Inflammatory macrophage (primary cell): ENCODE data around the gene CLMN.
"Not testable (repeated sequence)": the region's sequence is repeated elsewhere in the genome, so short reads cannot be mapped to it uniquely, and the experiment has no call there.

Experiments used
- DNase-seq, 2 donors: peaks; one replicate each; pipeline ENCODE4 v3.0.0-alpha.2; 2020 to 2022

CLMN gene

DNA sequence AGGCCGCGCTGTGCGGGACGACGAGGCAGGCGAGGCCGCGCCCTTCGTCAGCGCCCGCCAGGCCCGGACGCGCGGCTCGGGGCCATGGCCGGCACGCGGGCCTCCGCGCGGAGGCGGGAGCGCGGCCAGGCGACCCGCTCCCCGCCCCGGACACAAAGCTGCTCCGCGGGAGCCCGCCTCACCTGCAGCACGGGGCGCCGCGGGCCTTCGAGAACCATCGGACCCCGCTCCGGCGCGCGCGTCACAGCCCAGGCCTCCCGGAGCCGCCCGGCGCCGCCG lies 162.7 kb downstream of the CLMN start:
- peak in 1 of 2 donors; percentile 40 for DNase-seq

DNA sequence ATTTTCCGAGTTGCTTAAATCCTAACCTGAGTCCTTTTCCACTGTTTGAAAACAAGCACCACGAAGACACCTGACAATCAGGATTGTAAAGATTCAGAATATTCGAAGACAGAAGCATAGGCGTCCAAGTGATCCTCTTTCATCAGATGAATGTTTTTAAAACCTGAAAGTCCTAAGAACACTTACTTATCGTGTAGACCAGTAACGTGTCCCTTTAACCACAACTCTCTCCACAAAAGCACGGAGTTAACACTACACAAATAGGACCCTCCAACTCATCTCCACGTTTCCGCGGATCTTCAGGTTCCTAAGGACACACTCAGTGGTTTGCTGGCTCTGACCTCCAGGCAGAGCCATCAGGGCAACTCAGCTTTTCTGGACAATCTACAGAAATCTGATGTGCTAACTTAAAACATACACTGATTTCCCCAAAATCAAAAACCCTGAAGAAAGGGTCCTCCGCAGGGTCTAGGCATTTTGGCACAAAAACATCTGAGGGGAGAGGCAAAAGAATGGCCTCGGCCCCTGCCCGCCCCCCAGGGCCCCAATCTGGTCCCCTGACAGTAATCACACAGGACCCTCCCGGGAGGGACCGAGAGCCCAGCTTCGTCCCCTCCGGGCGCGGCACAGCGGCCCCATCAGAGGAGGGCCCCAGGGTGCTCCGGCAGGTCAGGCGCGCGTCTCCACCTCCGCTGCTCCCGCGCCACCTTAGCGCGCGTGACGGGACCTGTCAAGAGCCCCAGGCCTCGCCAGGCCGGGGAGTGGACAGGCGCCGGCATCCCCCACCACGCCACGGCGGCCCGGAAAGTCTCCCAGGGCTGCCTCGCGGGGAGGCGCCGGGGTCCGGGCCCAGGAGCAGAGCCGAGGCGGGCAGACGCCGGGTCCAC lies 163.3 kb downstream of the CLMN start:
- peak in 1 of 2 donors; percentile 31 for DNase-seq

GRCh38 chr14:95155045-95155444 lies 164.7 kb downstream of the CLMN start:
- DNase-seq, result no peak

DNA sequence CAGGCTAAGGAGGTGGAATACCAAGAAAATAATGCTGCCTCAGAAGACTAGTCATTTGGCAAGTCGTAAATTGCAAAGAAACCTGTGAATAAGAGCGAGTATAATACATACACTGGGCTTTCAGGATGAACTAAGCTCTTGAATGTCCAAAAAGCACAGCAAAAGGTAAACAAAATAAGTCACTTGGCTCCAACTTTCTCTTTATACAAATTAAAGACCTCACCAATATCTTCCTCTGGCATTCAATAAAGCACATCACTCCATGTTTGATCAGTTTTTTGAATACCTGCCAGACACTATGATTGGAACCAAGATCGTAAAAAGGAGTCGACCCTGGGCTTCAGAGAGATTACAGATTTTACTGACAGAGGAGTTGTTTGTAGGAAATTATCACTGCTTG lies 165.8 kb downstream of the CLMN start:
- DNase-seq, result no peak

GRCh38 chr14:95151561-95151960 lies 168.1 kb downstream of the CLMN start:
- no peak for DNase-seq

DNA sequence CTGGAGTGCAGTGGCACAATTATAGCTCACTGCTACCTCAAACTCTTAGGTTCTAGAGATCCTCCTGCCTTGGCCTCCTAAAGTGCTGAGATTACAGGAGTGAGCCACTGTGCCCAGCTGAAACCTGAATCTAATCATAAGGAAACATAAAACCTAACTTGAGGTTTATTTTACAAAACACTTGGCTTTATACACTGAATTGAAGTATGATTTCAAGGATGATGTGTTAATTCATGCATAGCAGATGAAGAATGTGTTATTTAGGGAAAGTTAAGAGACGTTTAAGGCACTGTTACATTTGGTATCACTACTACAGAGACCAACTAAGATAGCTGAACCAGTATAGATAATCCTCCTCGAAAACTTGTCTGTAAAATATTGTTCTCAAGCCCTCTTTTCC lies 168.8 kb downstream of the CLMN start:
- DNase-seq, result no peak

- no peak for DNase-seq
These were observed 170.3 kb downstream of the CLMN start for GRCh38 chr14:95149441-95149840.

- no peak for DNase-seq
These were observed 172.1 kb downstream of the CLMN start for GRCh38 chr14:95147597-95147996.

DNA sequence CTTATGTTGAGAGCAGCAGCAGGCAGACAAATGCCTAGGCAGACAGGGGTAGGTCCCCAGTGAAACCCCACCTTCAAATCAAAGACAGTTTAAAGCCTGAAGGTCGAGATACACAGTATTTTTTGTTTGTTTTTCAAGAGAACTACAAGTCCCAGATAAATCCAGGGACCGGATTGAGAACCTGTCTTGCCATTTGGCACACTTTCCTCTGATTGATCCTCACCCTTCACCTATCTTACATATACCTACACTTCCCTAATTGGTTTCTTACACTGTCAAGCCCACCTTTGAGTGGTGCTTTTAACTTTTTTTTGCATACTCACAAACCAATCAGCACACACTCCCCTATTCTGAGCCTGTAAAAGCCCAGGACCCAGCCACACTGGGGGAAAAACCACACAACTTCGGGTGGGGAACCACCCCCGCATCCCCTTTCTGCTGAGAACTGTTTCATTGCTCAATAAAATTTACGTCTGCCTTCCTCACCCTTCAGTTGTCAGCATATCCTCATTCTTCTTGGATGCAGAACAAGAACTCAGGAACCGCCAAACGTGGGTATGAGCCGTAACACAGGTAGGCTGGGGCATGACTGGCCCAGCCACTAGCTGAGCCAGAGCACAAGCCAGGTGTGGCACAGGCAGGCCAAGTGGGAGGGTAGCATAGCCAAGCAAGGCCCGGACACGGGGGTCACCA lies 173.5 kb downstream of the CLMN start:
- peak; percentile 47 to 53 for DNase-seq

GRCh38 chr14:95144849-95145248 lies 174.9 kb downstream of the CLMN start:
- DNase-seq, result no peak

DNA sequence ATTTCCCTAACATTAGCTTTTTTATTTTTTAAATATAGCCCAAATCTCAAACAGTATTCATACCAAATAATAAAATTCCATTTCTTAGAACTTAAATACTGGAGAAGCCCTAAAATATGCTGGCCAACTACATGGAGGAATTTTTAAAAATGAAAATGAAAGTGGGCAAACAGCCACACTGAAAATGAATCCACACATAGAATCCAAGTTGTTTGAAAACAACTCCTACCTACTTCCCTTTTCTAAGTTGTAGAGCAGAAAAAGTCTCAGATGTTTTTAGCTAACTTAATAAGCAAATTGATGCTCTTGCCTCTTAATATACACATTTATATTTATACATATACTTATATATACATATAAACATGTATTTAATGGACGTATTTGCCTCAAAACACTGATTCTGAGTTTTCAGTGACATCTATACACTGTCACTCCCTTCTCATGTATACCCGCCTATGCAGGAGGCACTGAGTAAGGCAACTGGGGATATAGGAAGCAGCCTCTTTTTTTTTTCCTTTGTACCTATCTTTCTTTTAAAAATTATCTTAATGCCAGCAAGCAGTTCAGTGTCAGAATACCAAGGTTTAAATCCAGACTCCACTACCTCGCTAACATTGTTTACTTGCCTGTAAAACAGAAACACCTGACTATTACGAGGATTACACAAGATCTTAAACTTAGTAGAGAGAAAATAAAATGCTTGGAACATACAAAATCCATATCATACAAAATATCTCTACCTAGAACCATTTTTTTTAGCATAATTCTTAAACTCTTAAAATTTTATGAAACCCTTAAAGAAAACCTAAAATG lies 175.7 kb downstream of the CLMN start:
- peak; percentile 13 to 47 for DNase-seq

DNA sequence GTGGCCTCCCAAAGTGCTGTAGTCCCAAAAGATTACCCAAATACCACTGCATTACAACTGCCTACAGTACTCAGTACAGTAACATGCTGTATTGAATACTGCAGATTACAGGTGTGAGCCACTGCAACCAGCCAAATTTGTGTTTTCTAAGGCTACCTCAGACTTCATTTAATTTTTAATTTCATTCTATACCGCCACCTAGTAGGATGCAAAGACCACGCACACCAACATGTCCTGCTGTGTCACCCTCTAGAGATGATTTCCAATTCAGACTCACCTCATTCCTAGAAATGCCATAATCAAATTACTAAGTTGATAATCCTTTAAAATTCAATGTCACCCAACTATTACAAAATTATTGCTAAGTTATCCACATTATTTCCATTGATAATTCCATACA lies 177.5 kb downstream of the CLMN start:
- no peak for DNase-seq

- DNase-seq, result no peak
These were observed 178.0 kb downstream of the CLMN start for GRCh38 chr14:95141684-95142083.

DNA sequence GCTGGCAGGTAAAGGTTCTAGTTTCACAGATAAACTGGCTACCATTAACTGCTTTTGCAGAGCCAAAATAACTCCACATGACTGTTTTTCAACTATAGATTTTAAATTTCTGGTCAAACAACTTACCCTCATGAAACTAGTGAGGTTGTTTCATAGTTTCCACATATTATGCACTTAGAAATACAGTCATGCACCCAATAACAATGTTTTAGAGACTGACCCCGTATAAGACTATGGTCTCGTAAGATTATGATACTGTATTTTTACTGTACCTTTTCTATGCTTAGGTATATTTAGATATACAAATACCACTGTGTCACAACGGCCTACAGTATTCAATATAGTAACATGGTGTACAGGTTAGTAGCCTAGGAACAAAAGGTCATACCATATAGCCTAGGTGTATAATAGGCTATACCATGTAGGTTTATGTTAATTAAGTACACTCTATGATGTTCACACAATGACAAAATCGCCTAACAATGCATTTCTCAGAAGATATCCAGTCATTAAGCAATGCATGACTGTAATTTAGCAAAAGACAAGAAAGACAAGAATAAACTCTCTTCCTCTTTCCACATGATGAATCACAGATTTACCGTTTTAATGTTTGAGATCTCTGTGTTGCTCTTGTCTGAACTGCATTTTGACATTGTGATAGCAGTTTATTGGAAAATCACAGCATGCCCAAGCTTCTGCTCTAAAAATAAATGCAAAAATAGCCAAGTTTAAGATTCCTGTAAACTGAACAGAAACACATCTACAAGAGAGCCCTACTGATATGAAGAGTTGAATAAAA lies 179.4 kb downstream of the CLMN start:
- DNase-seq, result peak; percentile 42 to 90

DNA sequence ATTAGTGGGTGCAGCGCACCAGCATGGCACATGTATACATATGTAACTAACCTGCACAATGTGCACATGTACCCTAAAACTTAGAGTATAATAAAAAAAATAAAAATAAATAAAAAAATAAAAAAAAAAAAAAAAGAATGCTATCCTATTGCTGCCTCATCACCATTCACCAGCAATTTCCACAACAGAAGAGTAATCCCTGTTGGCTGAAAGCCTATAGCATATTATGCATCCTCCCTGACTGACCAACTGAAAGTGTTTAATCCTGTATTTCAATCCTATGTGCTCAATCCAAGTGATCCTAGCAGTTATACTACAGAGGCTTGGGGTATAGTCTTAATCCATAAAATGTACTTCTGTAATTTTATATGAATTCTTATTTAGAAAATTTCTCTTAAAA lies 180.8 kb downstream of the CLMN start:
- no peak for DNase-seq

GRCh38 chr14:95138455-95138854 lies 181.3 kb downstream of the CLMN start:
- DNase-seq, result not testable (repeated sequence)

DNA sequence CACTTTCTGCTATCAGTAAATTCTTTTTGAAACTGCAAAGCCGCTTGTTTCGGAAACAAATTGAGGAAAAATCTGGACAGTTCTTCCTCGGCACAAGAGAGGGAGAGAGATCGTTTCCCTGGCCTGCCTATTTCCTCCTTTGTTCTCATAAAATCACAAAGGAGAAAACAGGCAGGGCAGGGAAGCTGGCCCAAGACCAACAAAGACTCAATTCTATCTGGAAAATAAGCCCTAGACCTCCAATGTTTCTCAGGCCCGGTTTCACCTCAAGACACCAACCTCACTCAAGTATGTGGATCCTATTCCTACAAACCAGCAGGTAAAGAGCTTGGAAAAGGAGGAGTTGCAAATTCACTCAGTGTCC lies 181.9 kb downstream of the CLMN start:
- DNase-seq, result no peak

GRCh38 chr14:95137164-95137803 lies 182.4 kb downstream of the CLMN start:
- DNase-seq, result peak in 1 of 2 donors; percentile 56

GRCh38 chr14:95136631-95137030 lies 183.1 kb downstream of the CLMN start:
- no peak for DNase-seq

DNA sequence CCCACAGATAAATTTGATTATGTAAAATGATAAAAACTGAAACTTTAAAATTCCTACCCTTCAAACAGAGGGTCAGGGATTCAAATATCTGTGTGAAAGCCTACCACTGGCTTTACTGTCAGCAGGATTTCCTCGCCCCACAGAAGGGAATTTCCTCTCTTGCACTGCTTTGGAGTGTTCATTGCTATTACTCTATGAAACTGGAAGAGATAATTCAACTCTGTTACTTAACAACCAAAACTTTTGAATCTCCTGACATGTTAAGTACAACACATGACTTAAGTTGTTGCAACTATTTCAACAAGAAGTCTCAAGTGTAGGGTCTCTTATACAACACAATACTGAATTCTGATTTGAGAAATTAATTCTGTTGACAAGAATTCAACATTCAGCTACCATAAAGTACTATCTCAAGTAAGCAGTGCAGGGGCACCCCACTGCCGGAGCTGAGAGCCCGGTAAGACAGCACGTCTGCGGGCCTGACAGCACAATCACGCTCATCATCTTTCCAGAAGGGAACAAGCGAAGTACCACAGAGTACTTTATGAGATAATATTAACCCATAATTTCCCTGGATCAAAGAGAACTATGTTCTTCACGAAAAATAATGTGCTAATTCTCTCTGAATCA lies 185.3 kb downstream of the CLMN start:
- DNase-seq, result peak; percentile 59 to 71

- DNase-seq, result no peak
These were observed 186.4 kb downstream of the CLMN start for GRCh38 chr14:95133282-95133681.

DNA sequence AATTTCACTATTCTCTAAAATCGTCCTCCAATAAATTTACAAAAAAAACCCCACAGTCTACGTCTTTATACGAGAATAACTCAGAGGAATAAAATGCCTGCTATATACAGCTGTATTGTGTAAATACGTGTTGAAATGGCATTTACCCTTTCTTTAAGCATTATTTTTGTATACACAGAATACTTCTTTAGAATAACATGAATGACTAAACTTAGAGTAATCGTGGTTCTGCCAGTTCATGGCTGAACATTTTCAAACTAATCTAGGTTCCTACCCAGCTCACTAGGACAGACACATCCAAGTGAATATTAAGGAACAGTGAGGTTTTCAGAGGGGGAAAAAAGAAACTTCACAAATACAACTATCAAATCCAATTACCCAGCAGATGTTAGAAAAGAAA lies 186.9 kb downstream of the CLMN start:
- DNase-seq, result no peak
